Measurements from ENCODE around the gene LIME1. TPM values are rescaled to one million over a fixed set of nuclear protein-coding genes. Genes with fewer than 3 reads are reported as not detected.

LIME1 gene
- total and polyA plus RNA-seq, 9 of the 15 experiments (the other 6 are each of a cell fraction or from before 2014, with no cell fraction given): 0.11 to 17.1 (median 2.8) TPM; not detected in 2

DNA sequence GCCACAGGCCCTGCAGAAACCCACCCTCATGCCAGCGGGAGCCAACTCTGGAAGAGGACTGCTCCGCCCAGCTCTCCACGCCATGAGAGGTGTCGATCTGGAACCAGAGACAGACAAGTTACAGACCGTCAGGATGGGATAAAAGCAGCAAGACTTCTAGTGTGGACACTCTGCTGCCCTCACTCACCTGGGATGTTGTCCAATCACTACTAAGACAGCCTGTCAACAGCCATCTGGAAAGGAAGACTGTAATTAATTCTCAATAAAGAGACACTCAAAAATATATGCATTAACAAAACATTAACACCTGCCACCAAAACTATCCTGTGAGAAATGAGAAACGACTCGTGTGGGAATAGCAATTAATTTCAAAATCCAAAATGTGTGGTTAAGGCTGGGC, 31.4 kb downstream of the LIME1 start (continued):
- TF ChIP-seq, protein P1, sequence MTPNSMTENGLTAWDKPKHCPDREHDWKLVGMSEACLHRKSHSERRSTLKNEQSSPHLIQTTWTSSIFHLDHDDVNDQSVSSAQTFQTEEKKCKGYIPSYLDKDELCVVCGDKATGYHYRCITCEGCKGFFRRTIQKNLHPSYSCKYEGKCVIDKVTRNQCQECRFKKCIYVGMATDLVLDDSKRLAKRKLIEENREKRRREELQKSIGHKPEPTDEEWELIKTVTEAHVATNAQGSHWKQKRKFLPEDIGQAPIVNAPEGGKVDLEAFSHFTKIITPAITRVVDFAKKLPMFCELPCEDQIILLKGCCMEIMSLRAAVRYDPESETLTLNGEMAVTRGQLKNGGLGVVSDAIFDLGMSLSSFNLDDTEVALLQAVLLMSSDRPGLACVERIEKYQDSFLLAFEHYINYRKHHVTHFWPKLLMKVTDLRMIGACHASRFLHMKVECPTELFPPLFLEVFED (CRISPR knock-in tag; conservative IDR thresholded peaks at IDR 0.05): no peak

DNA sequence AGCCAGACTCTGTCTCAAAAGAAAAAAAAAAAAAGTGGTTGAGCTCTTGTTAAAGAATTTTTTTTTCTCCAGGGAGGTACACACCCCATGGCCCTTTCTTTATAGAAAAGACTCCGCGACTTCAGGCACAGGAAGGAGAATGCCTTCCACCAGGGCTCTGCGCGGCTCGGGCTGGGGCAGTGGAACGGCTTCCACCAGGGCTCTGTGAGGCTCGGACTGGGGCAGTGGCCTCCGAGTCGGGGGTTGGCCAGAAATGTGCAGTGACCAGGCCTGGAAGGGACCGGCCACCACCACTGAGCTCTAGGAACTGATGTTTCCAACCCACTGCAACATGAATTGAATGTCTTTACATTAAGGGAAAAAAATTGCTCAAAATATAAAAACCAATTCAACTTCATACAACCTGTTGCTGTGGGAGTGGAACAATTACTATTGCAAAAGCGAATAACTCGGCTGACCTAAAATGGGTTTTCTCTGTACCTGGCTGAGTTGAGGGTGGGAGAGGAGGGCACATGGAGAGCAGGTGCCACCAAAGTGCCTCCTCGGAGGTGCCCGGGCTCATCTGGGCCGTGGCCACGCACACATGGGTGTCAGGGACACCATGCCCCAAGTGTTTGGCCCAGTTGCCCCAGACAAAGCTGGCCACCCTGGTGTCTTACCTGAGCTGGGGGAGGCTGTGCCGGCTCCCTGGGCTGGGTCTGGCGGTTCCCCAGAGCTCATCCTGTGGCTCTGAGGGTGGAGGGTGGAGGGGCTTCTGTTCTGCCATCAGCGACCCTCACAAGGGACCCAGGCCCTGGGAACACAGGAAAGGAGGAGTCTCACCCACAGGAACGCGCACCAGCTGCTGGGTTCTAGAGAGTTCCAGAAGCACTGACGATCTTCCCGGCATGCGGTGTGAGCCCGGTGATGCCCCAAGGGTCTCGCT, 32.4 kb downstream of the LIME1 start:
- CTCF ChIA-PET (ENCODE audit: low intra/inter-chr PET ratio): no interaction called here
- Histone ChIP-seq H4K20me1 (replicated peaks; ENCODE audit: control insufficient read depth, insufficient read depth, low read length) (no peaks in the 10 kb centered on the region), H3K9ac (ENCODE audit: insufficient read depth in 1 of 2, low read depth in 2 of 2, low read length in 2 of 2) (no peak overlapping the region), H3K4me3 (no peak overlapping the region), H2AFZ (ENCODE audit: low read depth, low read length) (no peak overlapping the region), H3K4me1 (replicated peaks in 1 of 2; ENCODE audit: control insufficient read depth in 2 of 2, insufficient read depth in 2 of 2, low read length in 2 of 2) (peaks cover 12 to 47% of the 10 kb centered on the region in 2 experiments; a peak in 4 of 5 replicates), H3K9me1 (ENCODE audit: control insufficient read depth, insufficient read depth, low read length) (no peaks in the 10 kb centered on the region), H3K27me3 (ENCODE audit: control insufficient read depth in 2 of 2, insufficient read depth in 2 of 2, low read length in 2 of 2) (peaks cover 0 to 9% of the 10 kb centered on the region in 2 experiments; a peak in 2 of 5 replicates), H3K36me3 (ENCODE audit: control insufficient read depth, insufficient read depth, low read length) (no peaks in the 10 kb centered on the region), H3K4me2 (ENCODE audit: insufficient read depth, low read length) (no peak overlapping the region), H3K9me3 (replicated peaks; ENCODE audit: control insufficient read depth, insufficient read depth, low read depth, low read length) (no peaks in the 10 kb centered on the region), H3K27ac (ENCODE audit: extremely low read depth, low read depth, low read length) (no peak overlapping the region), H3K79me2 (ENCODE audit: control insufficient read depth, insufficient read depth, low read length) (no peaks in the 10 kb centered on the region)
- ATAC-seq (no peak), DNase-seq (ENCODE audit: extremely low read depth in 1 of 4, low spot score in 3 of 4) (no peak), FAIRE-seq (no peak)
- in situ Hi-C loops (cut with MboI) (no loop called here), intact Hi-C loops (cut with micrococcal nuclease) (no loop called here)
- POLR2A ChIA-PET: interaction anchor here (0.6 to 1.0 kb wide), 3 partner anchors 32 to 264 kb away, joined by 4 read pairs; no protein-coding TSS in a partner anchor
- no TSS peak for BruUV-seq (replicated peaks)
- WGBS (ENCODE audit: insufficient coverage, low coverage, missing lambda C conversion rate): 62% methylated on average over 23 of the region's 26 CpGs
- no peak for TF ChIP-seq ZNF347 (CRISPR knock-in tag; IDR thresholded peaks at IDR 0.05; ENCODE audit: low read depth)
- TF ChIP-seq, protein P2, sequence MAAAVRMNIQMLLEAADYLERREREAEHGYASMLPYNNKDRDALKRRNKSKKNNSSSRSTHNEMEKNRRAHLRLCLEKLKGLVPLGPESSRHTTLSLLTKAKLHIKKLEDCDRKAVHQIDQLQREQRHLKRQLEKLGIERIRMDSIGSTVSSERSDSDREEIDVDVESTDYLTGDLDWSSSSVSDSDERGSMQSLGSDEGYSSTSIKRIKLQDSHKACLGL (CRISPR knock-in tag; IDR thresholded peaks at IDR 0.05; ENCODE audit: borderline replicate concordance, poor library complexity, severe bottlenecking): no peak
- TF ChIP-seq, protein P3, sequence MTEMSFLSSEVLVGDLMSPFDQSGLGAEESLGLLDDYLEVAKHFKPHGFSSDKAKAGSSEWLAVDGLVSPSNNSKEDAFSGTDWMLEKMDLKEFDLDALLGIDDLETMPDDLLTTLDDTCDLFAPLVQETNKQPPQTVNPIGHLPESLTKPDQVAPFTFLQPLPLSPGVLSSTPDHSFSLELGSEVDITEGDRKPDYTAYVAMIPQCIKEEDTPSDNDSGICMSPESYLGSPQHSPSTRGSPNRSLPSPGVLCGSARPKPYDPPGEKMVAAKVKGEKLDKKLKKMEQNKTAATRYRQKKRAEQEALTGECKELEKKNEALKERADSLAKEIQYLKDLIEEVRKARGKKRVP (CRISPR knock-in tag; IDR thresholded peaks at IDR 0.05): no peak
- TF ChIP-seq EGR1 (conservative IDR thresholded peaks at IDR 0.05): no peak
- TF ChIP-seq, protein P4, sequence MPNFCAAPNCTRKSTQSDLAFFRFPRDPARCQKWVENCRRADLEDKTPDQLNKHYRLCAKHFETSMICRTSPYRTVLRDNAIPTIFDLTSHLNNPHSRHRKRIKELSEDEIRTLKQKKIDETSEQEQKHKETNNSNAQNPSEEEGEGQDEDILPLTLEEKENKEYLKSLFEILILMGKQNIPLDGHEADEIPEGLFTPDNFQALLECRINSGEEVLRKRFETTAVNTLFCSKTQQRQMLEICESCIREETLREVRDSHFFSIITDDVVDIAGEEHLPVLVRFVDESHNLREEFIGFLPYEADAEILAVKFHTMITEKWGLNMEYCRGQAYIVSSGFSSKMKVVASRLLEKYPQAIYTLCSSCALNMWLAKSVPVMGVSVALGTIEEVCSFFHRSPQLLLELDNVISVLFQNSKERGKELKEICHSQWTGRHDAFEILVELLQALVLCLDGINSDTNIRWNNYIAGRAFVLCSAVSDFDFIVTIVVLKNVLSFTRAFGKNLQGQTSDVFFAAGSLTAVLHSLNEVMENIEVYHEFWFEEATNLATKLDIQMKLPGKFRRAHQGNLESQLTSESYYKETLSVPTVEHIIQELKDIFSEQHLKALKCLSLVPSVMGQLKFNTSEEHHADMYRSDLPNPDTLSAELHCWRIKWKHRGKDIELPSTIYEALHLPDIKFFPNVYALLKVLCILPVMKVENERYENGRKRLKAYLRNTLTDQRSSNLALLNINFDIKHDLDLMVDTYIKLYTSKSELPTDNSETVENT (CRISPR knock-in tag; IDR thresholded peaks at IDR 0.05): no peak
- TF ChIP-seq C11orf30 (IDR thresholded peaks at IDR 0.05; ENCODE audit: low read depth): no peak
- no peak for TF ChIP-seq ZBED1 (IDR thresholded peaks at IDR 0.05)
- no peak for TF ChIP-seq CBX5 (IDR thresholded peaks at IDR 0.05; ENCODE audit: borderline replicate concordance, low read depth)
- TF ChIP-seq, protein P5, sequence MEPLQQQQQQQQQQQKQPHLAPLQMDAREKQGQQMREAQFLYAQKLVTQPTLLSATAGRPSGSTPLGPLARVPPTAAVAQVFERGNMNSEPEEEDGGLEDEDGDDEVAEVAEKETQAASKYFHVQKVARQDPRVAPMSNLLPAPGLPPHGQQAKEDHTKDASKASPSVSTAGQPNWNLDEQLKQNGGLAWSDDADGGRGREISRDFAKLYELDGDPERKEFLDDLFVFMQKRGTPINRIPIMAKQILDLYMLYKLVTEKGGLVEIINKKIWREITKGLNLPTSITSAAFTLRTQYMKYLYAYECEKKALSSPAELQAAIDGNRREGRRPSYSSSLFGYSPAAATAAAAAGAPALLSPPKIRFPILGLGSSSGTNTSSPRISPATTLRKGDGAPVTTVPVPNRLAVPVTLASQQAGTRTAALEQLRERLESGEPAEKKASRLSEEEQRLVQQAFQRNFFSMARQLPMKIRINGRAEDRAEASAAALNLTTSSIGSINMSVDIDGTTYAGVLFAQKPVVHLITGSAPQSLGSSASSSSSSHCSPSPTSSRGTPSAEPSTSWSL (CRISPR knock-in tag; IDR thresholded peaks at IDR 0.05; ENCODE audit: borderline replicate concordance): no peak
